ENCODE measurements around the gene MAPK8IP2.

MAPK8IP2 gene

DNA sequence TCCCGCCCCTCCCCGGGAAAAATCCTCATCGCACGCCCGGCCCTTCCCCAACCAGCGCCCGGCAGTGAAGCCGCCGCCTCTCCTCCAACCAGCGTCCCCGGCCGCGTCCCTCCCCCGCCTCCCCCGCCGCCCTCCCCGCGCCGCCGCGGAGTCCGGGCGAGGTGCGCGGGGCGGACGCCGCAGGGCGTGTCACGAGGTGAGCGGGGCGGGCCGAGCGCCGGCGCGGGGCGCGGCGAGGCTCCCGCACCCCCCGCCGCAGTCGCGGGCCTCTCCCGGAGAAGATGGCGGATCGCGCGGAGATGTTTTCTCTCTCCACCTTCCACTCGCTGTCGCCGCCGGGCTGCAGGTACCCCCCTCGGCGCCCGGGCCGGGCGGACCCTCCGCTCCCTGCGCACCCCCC, at the start of gene MAPK8IP2:
Gene MAPK8IP2, plus strand, starts transcription at position 256 of the 400 bp plus-strand sequence. Its CDS starts 26 bp downstream, at position 282.
- DNase-seq = no peak

DNA sequence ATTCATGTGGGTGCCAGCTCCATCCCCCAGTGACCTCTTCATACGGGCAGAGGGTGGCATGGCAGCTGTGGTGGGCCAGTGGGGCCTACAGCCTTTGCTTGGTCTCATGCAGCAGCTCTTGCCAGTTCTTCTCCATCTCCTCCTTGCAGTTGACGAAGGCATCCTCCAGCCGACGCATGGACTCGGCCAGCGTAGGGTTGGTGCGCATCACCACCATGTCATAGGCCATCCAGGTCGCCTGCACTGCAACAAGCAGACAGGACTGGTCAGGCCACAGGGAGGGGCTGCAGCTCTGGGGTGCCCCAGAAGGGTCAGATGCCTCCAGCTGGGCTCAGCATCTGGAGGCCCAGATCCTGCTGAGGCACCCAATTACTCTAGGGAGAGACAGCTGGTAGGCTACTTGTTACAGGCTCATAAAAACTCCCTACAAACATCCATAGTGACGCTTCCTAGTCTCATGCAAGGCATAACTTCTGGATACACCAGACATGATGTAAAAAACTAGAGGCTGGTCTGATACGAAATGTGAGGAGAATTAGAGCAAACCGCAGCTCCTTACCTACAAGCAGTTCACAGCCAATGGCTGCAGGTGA, 49.3 kb upstream of the MAPK8IP2 start:
- no peak for DNase-seq

GRCh38 chr22:50553310-50553709, 47.3 kb upstream of the MAPK8IP2 start:
- DNase-seq = no peak

- DNase-seq = no peak
These were observed 43.9 kb upstream of the MAPK8IP2 start for GRCh38 chr22:50556703-50557102.

- DNase-seq = no peak
These were observed 40.6 kb upstream of the MAPK8IP2 start for GRCh38 chr22:50560034-50560433.

- no peak for DNase-seq
These were observed 38.9 kb upstream of the MAPK8IP2 start for GRCh38 chr22:50561401-50562358.

GRCh38 chr22:50562523-50563412, 37.8 kb upstream of the MAPK8IP2 start, which contains the start of gene SYCE3:
TSS of gene SYCE3 (minus strand) at chr22:50562919. CDS start at chr22:50556405, 6,514 bp downstream.
- DNase-seq = peak; percentile 99

- DNase-seq = no peak
These were observed 37.0 kb upstream of the MAPK8IP2 start for GRCh38 chr22:50563413-50564160.

DNA sequence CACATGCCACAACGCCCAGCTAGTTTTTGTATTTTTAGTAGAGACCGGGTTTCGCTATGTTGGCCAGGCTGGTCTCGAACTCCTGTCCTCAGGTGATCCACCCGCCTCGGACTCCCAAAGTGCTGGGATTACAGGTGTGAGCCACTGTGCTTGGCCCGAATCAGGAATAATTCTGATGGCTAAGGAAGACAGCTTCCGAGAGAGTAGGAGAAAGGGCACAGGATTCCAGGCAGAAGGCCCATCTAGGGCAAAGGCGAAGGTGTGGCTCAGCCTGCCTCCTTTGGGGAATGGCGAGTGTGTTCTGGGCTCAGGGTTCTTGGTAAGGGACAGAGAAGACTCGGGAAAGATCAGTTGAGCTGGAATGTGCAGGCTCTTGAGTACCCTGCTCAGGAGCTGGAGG, 36.3 kb upstream of the MAPK8IP2 start:
- DNase-seq = no peak

DNA sequence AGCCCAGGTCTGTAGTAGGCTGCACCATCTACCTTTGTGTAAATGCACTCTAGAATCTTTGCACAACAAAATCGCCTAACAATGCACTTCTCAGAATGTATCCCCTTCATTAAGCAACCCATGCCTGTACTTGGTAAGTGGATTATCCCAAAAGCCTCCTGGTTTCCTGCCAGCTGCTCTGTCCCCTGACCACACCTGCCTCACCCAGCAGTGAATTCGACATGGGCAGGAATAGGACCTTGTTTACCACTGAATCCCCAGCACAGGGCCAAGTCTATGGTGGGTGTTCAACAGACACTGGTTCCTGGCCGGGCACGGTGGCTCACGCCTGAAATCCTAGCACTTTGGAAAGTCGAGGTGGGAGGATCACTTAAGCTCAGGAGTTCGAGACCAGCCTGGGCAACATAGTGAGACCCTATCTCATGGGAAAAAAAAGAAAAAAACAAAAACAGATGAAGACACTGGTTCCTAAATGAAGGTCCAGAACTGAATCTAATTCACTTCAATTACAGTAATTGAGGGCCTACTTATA, 32.8 kb upstream of the MAPK8IP2 start:
- no peak for DNase-seq

DNA sequence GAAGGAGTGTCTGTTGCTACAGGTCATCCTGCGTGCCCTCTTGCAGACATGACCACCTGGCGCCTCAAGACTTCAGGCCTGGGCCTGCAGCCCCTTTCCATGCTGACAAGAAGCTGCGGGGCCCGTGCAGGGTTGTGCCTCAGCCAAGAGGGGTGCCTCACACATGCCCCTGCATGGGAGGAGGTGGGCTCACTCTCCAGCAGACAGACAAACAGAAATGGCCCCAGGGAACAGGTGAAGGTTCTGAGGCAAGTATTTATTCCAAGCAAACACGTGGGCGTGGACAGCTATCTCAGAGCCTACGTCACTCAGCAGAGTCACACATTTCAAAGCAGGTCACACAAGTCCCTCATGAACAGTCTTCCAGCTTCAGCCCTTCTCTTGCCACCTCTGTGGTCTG, 32.0 kb upstream of the MAPK8IP2 start:
- DNase-seq = no peak

DNA sequence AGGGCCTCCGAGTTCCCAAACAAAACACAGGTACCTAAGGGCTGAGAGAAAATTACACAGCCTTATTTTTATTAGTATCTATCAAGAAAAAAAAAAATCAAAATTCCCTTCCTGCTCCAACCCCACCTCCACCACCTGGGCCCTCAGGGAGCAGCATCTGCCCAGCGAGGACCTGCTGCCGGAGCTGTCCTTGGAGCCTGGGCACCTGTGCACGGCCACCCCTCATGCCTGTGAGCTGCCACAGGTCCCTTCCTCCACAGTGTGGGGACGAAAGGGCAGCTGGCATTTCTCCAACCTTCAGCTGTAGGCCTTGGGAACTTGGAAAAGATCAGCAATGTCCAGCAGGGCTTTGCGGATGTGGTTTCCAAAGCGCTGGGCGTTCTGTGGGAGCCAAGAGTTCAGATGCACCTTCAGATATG, 31.5 kb upstream of the MAPK8IP2 start:
- no peak for DNase-seq

DNA sequence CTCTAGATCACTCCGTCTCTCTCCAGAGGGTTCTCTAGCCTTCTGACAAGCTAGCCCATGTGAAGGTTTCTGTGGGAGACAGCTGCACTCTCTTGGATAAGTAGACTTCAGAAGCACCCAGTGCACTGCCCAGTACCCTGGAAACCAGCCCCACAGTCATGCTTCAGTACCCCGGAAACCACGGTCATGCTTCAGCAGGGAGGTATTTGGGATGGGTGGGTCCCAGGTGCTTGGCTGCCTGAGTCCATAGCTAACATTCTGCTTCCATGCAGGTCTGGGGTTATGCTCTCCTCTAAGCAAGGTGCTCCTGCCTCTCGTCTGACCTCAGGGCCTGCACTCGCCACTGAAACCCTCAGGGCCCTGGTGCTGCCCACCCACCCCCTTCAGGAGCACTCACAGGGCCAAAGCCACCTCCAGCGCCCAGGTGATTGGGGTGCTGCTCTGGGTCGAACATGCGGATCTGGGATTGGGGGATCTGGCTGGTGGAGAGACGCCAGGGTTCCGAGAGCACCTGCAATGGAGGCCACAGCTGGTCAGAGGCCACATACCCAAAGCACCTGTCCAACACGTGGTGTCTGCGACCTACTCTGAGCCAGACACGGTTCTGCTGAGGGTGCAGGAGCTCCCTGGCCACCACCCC, 30.6 kb upstream of the MAPK8IP2 start:
- DNase-seq = no peak

- DNase-seq = no peak
These were observed 29.7 kb upstream of the MAPK8IP2 start for GRCh38 chr22:50570861-50571260.

- no peak for DNase-seq
These were observed 29.1 kb upstream of the MAPK8IP2 start for GRCh38 chr22:50571264-50572175.

GRCh38 chr22:50572965-50573364, 27.6 kb upstream of the MAPK8IP2 start:
- no peak for DNase-seq

DNA sequence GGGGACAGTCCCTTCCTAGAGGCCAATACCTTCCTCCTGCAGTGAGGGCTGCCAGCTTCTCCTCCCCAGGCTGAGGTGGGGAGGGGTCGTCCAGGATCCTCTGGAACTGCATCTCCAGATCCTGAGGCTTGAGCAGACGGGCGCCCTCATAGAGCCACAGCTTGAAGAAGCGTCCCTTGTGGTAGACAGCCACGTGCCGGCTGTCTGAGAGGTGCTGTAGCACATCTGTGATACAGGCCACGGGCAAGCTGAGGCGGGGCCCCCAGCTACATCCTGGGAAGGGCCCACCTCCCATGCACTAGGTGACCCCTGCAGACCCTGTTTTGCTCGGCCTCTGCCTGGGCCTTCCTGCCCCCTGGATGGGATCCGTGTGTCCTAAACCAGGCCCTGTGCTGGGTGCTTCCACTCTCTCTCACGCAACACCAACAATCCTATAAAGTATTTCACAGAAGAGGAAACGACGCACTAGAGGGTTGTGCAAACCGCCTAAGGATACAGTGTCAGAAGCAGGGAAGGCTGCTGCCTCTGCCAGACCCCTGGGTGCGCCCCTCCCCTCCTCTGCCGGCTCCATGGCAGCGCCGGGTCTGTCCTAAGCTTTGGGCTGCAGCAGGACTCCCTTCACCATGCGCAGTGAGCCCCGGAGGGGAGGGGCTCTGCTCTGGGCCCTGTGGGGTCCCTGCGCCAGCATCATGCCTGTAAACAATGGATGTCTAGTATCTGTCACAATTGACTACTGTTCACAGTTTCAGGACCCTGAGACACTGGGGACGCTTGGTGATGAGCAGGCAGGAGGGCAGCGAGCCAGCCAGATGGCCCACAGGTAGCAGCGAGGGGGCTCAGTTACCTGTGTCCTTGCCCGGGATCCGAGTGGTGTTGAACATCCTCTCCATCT, 26.9 kb upstream of the MAPK8IP2 start:
- DNase-seq = no peak

DNA sequence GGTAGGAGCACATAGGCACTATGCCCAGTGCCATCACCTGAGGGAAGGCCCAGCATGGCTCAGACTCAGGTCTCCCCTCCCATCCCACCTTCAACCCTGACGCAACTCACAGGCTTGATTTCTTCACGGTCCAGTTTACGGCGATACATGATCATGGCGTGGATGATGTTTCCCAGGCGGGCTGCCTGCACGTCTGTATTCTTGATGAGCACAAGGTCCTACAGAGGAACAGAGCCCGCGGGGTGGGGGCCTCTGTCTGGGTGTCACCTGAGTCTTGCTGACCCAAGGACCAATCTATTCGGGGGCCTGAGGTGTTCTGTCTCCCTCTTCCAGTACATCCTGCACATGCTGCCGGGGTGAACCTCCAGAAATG, 26.2 kb upstream of the MAPK8IP2 start:
- DNase-seq = no peak

DNA sequence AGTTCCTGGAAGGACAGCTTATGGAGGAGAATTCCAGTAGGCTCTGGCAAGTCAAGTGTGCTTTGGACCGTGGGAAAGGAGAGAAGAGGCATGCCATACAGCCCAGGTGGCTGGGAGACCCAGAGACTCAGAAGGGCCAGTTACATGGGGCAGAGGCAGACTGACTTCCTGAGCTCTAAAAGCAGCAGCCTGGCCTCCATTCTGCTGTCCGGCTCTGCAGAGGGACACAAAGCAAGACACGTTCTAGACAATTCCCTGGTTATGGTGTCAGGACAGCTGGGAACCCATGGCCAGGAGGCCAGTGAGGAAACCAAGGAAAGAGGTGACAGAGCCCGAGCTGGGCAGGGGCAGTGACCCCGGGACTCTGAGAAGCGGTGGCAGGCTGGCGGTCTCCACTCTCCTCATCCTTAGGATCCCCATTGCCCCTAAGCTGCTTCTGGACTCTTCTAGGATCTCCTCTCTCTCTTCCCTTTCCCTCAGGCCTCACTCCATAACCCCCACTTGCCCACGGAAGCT, 25.1 kb upstream of the MAPK8IP2 start:
- DNase-seq = no peak
